HepG2 (cell line): ENCODE measurements around the gene NUP58. TPM values are rescaled to one million over a fixed set of nuclear protein-coding genes. Genes with fewer than 3 reads are reported as not detected.

ENCODE experiments used
- ATAC-seq: fragments of 200-7000 bp; cut with Tn5 transposase; 3 replicates; pipeline ENCODE4 v1.9.1; 2020; ENCODE audit warnings: mild to moderate bottlenecking, moderate library complexity
- Bru-seq: library from RNA; stranded (reverse); fragments of 400-500 nt; gene quantifications from one replicate; lab custom pipeline; 2021; lab: Mats Ljungman, UMichigan
- BruChase-seq, 2 experiments: library from RNA; stranded (reverse); fragments of 400-500 nt; gene quantifications; one replicate each; lab custom pipeline; 2021; lab: Mats Ljungman, UMichigan
- BruUV-seq: library from RNA; stranded (reverse); fragments of 400-500 nt; replicated peaks from 2 replicates; lab custom pipeline; 2021; lab: Mats Ljungman, UMichigan
- CTCF ChIA-PET: fragments of 300-600 bp; formaldehyde crosslinking; extraction: SDS; loops from one replicate; lab custom pipeline; 2021; ENCODE audit warnings: low total read pairs, inconsistent platforms, low intra/inter-chr PET ratio; lab: Yijun Ruan, JAX
- POLR2A ChIA-PET: fragments of 350-600 bp; sonication (Branson Sonifier 250); formaldehyde crosslinking; loops from one replicate; lab custom pipeline; 2020; ENCODE audit warnings: antibody characterized with exemption, inconsistent platforms; lab: Yijun Ruan, JAX
- DNase-seq: peaks from one replicate; pipeline ENCODE4 v3.0.0-alpha.2; 2015; ENCODE audit warnings: low spot score
- FAIRE-seq: peaks from 3 replicates; lab custom pipeline; 2011; peaks lifted over from hg19 to GRCh38; lab: Jason Lieb, UNC
- H2AFZ ChIP-seq: one replicate; pipeline ENCODE4 v1.6.1; 2011; ENCODE audit warnings: low read length, inconsistent platforms
- H3K27ac ChIP-seq: fragments of 300-600 bp; 3 replicates; pipeline ENCODE4 v1.8.0; 2011; ENCODE audit warnings: mixed run types, mild to moderate bottlenecking, mixed read lengths, low read length, inconsistent platforms; ENCODE audit not compliant: insufficient read depth; ENCODE audit errors: extremely low read length
- H3K27me3 ChIP-seq, 2 experiments: fragments of 200-600 bp in 1 of 2; 2 replicates in 1 of 2; 3 replicates in 1 of 2; pipeline versions ENCODE4 v1.6.0 to v1.8.0; 2011; ENCODE audit warnings: low read length in 2 of 2, mild to moderate bottlenecking in 2 of 2, moderate library complexity in 2 of 2, inconsistent platforms in 1 of 2; ENCODE audit not compliant: insufficient read depth in 2 of 2, control insufficient read depth in 1 of 2
- H3K36me3 ChIP-seq, 2 experiments: fragments of 200-600 bp in 1 of 2; replicated peaks in 1 of 2; 2 replicates in 1 of 2; 3 replicates in 1 of 2; pipeline versions ENCODE4 v1.5.1 to v1.8.0; 2011; ENCODE audit warnings: low read length in 2 of 2, inconsistent platforms in 1 of 2; ENCODE audit not compliant: insufficient read depth in 2 of 2, control insufficient read depth in 1 of 2
- H3K4me1 ChIP-seq: 2 replicates; pipeline ENCODE4 v1.5.1; 2012; ENCODE audit warnings: low read length, inconsistent platforms; ENCODE audit not compliant: insufficient read depth
- H3K4me2 ChIP-seq: 2 replicates; pipeline ENCODE4 v1.6.0; 2011; ENCODE audit warnings: low read depth, low read length, inconsistent platforms
- H3K4me3 ChIP-seq, 3 experiments: fragments of 200-600 bp in 1 of 3; sonication (generic), shearing (Covaris generic) in 1 of 3; replicated peaks in 1 of 3; 2 replicates each; pipeline ENCODE4 v1.5.1; 2011 to 2016; ENCODE audit warnings: low read length in 3 of 3, inconsistent platforms in 2 of 3, low read depth in 2 of 3, mild to moderate bottlenecking in 2 of 3, control low read depth in 1 of 3, mixed read lengths in 1 of 3; ENCODE audit not compliant: insufficient read depth in 1 of 3
- H3K79me2 ChIP-seq: one replicate; pipeline ENCODE4 v1.6.1; 2011; ENCODE audit warnings: low read length, inconsistent platforms; ENCODE audit not compliant: insufficient read depth
- H3K9ac ChIP-seq: 2 replicates; pipeline ENCODE4 v1.6.0; 2011; ENCODE audit warnings: mild to moderate bottlenecking, low read depth, low read length, inconsistent platforms; ENCODE audit not compliant: insufficient read depth
- H3K9me3 ChIP-seq: 2 replicates; pipeline ENCODE4 v1.5.1; 2012; ENCODE audit warnings: mild to moderate bottlenecking, low read length
- H4K20me1 ChIP-seq: 2 replicates; pipeline ENCODE4 v1.6.0; 2011; ENCODE audit warnings: inconsistent platforms, mild to moderate bottlenecking, low read length, moderate library complexity; ENCODE audit not compliant: insufficient read depth
- EED ChIP-seq: sonication (generic); formaldehyde crosslinking; IDR thresholded peaks from 2 replicates; pipeline ENCODE4 v1.5.0; 2020; ENCODE audit warnings: mild to moderate bottlenecking, missing genetic modification reagents
- GABPA ChIP-seq, 2 experiments: IDR thresholded peaks; 2 replicates each; pipeline ENCODE4 v1.6.1; 2011 to 2016; ENCODE audit warnings: low read depth in 2 of 2, low read length in 1 of 2, missing biosample characterization in 1 of 2, missing genetic modification characterization in 1 of 2
- GTF3A ChIP-seq: sonication (generic); formaldehyde crosslinking; conservative IDR thresholded peaks from 2 replicates; pipeline ENCODE4 v1.4.0; 2020; ENCODE audit warnings: mild to moderate bottlenecking, missing genetic modification reagents
- HNF1A ChIP-seq, 2 experiments: sonication (generic) in 1 of 2; formaldehyde crosslinking in 1 of 2; IDR thresholded peaks; 2 replicates each; pipeline versions ENCODE4 v1.4.0 to v1.6.1; 2016 to 2020; ENCODE audit warnings: borderline replicate concordance in 1 of 2, low read depth in 1 of 2, mild to moderate bottlenecking in 1 of 2, missing genetic modification reagents in 1 of 2
- HNRNPUL1 ChIP-seq: fragments of 200-400 bp; formaldehyde crosslinking; IDR thresholded peaks from 2 replicates; pipeline ENCODE4 v1.6.1; 2017; ENCODE audit warnings: low read depth, mild to moderate bottlenecking, low read length, moderate library complexity
- NRL ChIP-seq: sonication (generic); formaldehyde crosslinking; IDR thresholded peaks from 2 replicates; pipeline ENCODE4 v1.5.0; 2020; ENCODE audit warnings: missing genetic modification reagents, mild to moderate bottlenecking, moderate library complexity, borderline replicate concordance
- PITX1 ChIP-seq: sonication (generic); formaldehyde crosslinking; IDR thresholded peaks from 2 replicates; pipeline ENCODE4 v1.5.1; 2020; ENCODE audit warnings: mild to moderate bottlenecking, missing genetic modification reagents
- SIX4 ChIP-seq: sonication (generic); formaldehyde crosslinking; IDR thresholded peaks from 2 replicates; pipeline ENCODE4 v1.4.0; 2020; ENCODE audit warnings: missing genetic modification reagents
- TP53 ChIP-seq: sonication (generic); formaldehyde crosslinking; conservative IDR thresholded peaks from 2 replicates; pipeline ENCODE4 v1.4.0; 2020; ENCODE audit warnings: missing genetic modification reagents
- ZBTB42 ChIP-seq: sonication (generic); formaldehyde crosslinking; IDR thresholded peaks from 2 replicates; pipeline ENCODE4 v1.5.0; 2020; ENCODE audit warnings: mild to moderate bottlenecking, missing genetic modification reagents
- ZFP1 ChIP-seq: IDR thresholded peaks from 2 replicates; pipeline ENCODE4 v1.6.1; 2016
- ZNF382 ChIP-seq: sonication (generic); formaldehyde crosslinking; IDR thresholded peaks from 2 replicates; pipeline ENCODE4 v1.5.0; 2020; ENCODE audit warnings: missing genetic modification reagents, mild to moderate bottlenecking, borderline replicate concordance
- ZNF44 ChIP-seq: sonication (generic); formaldehyde crosslinking; IDR thresholded peaks from 2 replicates; pipeline ENCODE4 v1.5.1; 2020; ENCODE audit warnings: mild to moderate bottlenecking, missing genetic modification reagents
- WGBS: methylation state at CpG from one replicate; pipeline ENCODE4 v1.1.6; 2017; ENCODE audit warnings: low lambda C conversion rate; 5-methylcytosine and 5-hydroxymethylcytosine counted together
- in situ Hi-C: cut with HindIII; loops from 2 replicates; pipeline ENCODE4 v1.10.0; 2017; ENCODE audit warnings: low pct_unique_long_range_greater_than_20kb; ENCODE audit not compliant: extremely low pct_ligation_motif_present
- intact Hi-C: fragments of 100-400 bp; cut with micrococcal nuclease; formaldehyde crosslinking; loops from one replicate; pipeline ENCODE4 v1.10.0; 2022; ENCODE audit not compliant: unreplicated experiment
- long read RNA-seq, 2 experiments: library from RNA in 1 of 2; library from polyadenylated mRNA in 1 of 2; stranded (forward) in 1 of 2; unstranded in 1 of 2; transcript quantifications; one replicate each; pipeline ENCODE4 v2.0.0, GENCODE V29; 2019 to 2022
- polyA minus RNA-seq, 3 experiments: library from RNA; depleted of rRNA, polyadenylated mRNA; stranded (reverse); fragments of >200 nt; gene quantifications; 2 replicates each; pipeline ENCODE4 v1.2.3, GENCODE V29; 2011; ENCODE audit warnings: low replicate concordance in 1 of 3
- polyA plus RNA-seq, 8 experiments: library from polyadenylated mRNA; depleted of rRNA in 3 of 8; stranded (reverse) in 7 of 8; unstranded in 1 of 8; fragments of >200 nt; fragmentation: Illumina TruSeq in 4 of 8; extraction: Trizol in 4 of 8; gene quantifications; 2 replicates each; pipeline versions ENCODE4 v1.2.1 to v1.2.3, GENCODE V29; 2011 to 2016; ENCODE audit warnings: low read depth in 4 of 8, missing spikeins in 1 of 8, mixed read lengths in 1 of 8; ENCODE audit not compliant: insufficient read depth in 1 of 8
- total RNA-seq, 5 experiments: library from RNA; depleted of rRNA; stranded (reverse); fragments of >200 nt; fragmentation: Illumina TruSeq; extraction: Trizol; gene quantifications; 2 replicates each; pipeline ENCODE4 v1.2.3, GENCODE V29; 2016; ENCODE audit warnings: low read depth in 1 of 5

NUP58 gene
- 46.5 and 66.0 TPM in 2 replicates for total RNA-seq (2016; rRNA removed; fragmentation: Illumina TruSeq; extraction: Trizol)
- 12.5 and 13.3 TPM in 2 replicates for total RNA-seq (2016; cell fraction: cytosol; rRNA removed; fragmentation: Illumina TruSeq; extraction: Trizol; ENCODE audit: low read depth)
- 44.8 and 68.4 TPM in 2 replicates for total RNA-seq (2016; cell fraction: insoluble cytoplasmic fraction; rRNA removed; fragmentation: Illumina TruSeq; extraction: Trizol)
- total RNA-seq (2016; cell fraction: membrane; rRNA removed; fragmentation: Illumina TruSeq; extraction: Trizol), result 36.6 and 36.9 TPM in 2 replicates
- total RNA-seq (2016; cell fraction: nucleus; rRNA removed; fragmentation: Illumina TruSeq; extraction: Trizol), result 39.2 and 41.4 TPM in 2 replicates
- polyA plus RNA-seq (2011; rRNA removed), result 38.3 and 45.4 TPM in 2 replicates
- polyA plus RNA-seq (2011; cell fraction: cytosol; rRNA removed), result 26.4 and 28.5 TPM in 2 replicates
- polyA plus RNA-seq (2011; cell fraction: nucleus; rRNA removed), result 19.6 and 20.1 TPM in 2 replicates
- 20.4 and 27.1 TPM in 2 replicates for polyA plus RNA-seq (2012)
- polyA plus RNA-seq (2016; cell fraction: cytosol; fragmentation: Illumina TruSeq; extraction: Trizol; ENCODE audit: low read depth), result 2.3 and 2.4 TPM in 2 replicates
- 40.2 and 44.8 TPM in 2 replicates for polyA plus RNA-seq (2016; cell fraction: insoluble cytoplasmic fraction; fragmentation: Illumina TruSeq; extraction: Trizol; ENCODE audit: low read depth)
- polyA plus RNA-seq (2016; cell fraction: membrane; fragmentation: Illumina TruSeq; extraction: Trizol; ENCODE audit: low read depth), result 9.0 and 9.5 TPM in 2 replicates
- 33.1 and 38.3 TPM in 2 replicates for polyA plus RNA-seq (2016; cell fraction: nucleus; fragmentation: Illumina TruSeq; extraction: Trizol; ENCODE audit: insufficient read depth, low read depth)
- polyA minus RNA-seq (2011; rRNA and poly(A)+ RNA removed; ENCODE audit: low replicate concordance), result 69.1 and 83.6 TPM in 2 replicates
- polyA minus RNA-seq (2011; cell fraction: cytosol; rRNA and poly(A)+ RNA removed), result 30.0 and 34.4 TPM in 2 replicates
- 78.5 and 81.9 TPM in 2 replicates for polyA minus RNA-seq (2011; cell fraction: nucleus; rRNA and poly(A)+ RNA removed)
- Bru-seq, nascent RNA, result percentile 85 among the genes with signal in this experiment
- percentile 91 among the genes with signal in this experiment for BruChase-seq, experiment 1, labeled RNA remaining after a 6-hour chase
- BruChase-seq, experiment 2, labeled RNA remaining after a 2-hour chase, result percentile 92 among the genes with signal in this experiment
- long read RNA-seq, experiment 1, full-length matches to known transcripts, result 2 of 9 reads
- long read RNA-seq, experiment 1, partial matches to known transcripts, result 1 of 9 reads
- long read RNA-seq, experiment 1, other reads (novel, unspliced or antisense), result 6 of 9 reads
- long read RNA-seq, experiment 2, full-length matches to known transcripts, result 2 of 28 reads
- long read RNA-seq, experiment 2, partial matches to known transcripts, result 18 of 28 reads
- long read RNA-seq, experiment 2, other reads (novel, unspliced or antisense), result 8 of 28 reads

- no peaks in the 10 kb centered on the region; the same call in 1 of the 2 replicates for H4K20me1 ChIP-seq
- peaks cover 46% of the 10 kb centered on the region for H3K79me2 ChIP-seq
- H3K4me3 ChIP-seq, result peak within 1 kb of the TSS; percentile 85 to 96 (median 89)
- intact Hi-C loops, result loop anchor here (1.0 kb wide), 1 partner anchor 14 kb away; the partner anchor contains the start of gene MTMR6
- 3% methylated on average over 24 of the region's 64 CpGs for WGBS
- DNase-seq (peak; percentile 84), ATAC-seq (peak; percentile 100), FAIRE-seq (peak; percentile 90)
- H3K9ac ChIP-seq, result peak within 1 kb of the TSS; percentile 84
- H3K36me3 ChIP-seq, result no peaks in the 10 kb centered on the region
- H3K4me1 ChIP-seq, result peaks cover 45% of the 10 kb centered on the region
- POLR2A ChIA-PET, result interaction anchor here (0.8 kb wide), 1 partner anchor 11 kb away, joined by 3 read pairs; no protein-coding TSS in a partner anchor
- H3K9me3 ChIP-seq, result no peaks in the 10 kb centered on the region
- H3K27me3 ChIP-seq, result no peaks in the 10 kb centered on the region; a peak in 1 of 5 replicates
- peak within 1 kb of the TSS; percentile 93 for H2AFZ ChIP-seq
- in situ Hi-C loops, result no loop called here
- peak within 1 kb of the TSS; percentile 80 for H3K27ac ChIP-seq
- peak within 1 kb of the TSS; percentile 83 for H3K4me2 ChIP-seq
- CTCF ChIA-PET, result no interaction called here
- BruUV-seq, result no TSS peak
- TF ChIP-seq HNF1A (IDR thresholded peaks at IDR 0.05; ENCODE audit: low read depth) (peak; percentile 15; the same call in 1 of the 2 replicates), HNF1A (CRISPR knock-in tag; IDR thresholded peaks at IDR 0.05; ENCODE audit: borderline replicate concordance) (peak; percentile 35; the same call in 1 of the 2 replicates), ZNF382 (CRISPR knock-in tag) (no peak), EED (CRISPR knock-in tag) (no peak), GABPA (IDR thresholded peaks at IDR 0.05; ENCODE audit: low read depth, low read length) (peak; percentile 76), GABPA (CRISPR knock-in tag; IDR thresholded peaks at IDR 0.05; ENCODE audit: low read depth) (peak; percentile 92), HNRNPUL1 (0 out of 2 replicates have a peak, but pooled peaks have one; percentile 42), TP53 (no peak), PITX1 (peak; percentile 74), NRL (CRISPR knock-in tag) (peak; percentile 52; the same call in 1 of the 2 replicates), GTF3A (CRISPR knock-in tag) (no peak), ZNF44 (CRISPR knock-in tag) (no peak), ZBTB42 (CRISPR knock-in tag) (0 out of 2 replicates have a peak, but pooled peaks have one; percentile 58), SIX4 (CRISPR knock-in tag) (no peak), ZFP1 (CRISPR knock-in tag) (no peak)
Measured at GRCh38 chr13:25301347-25302113, at the start of gene NUP58. TSS of gene NUP58 (plus strand) at chr13:25301625. CDS start at chr13:25301774, 149 bp downstream.
